Stimulated activated naive CD4-positive, alpha-beta T cell treated with Interleukin-2 at 50 U/mL for 16 hours (primary cell): ENCODE results near the gene CSF2.
A peak's percentile ranks its signal among the peaks of the same experiment; 100 is the strongest.

Source experiments
- DNase-seq: peaks from one replicate; lab custom pipeline; 2025; lab: John Stamatoyannopoulos, UW

The CSF2 gene

GRCh38 chr5:132067941-132068808, 5.4 kb upstream of the CSF2 start:
- DNase-seq, result no peak

DNA sequence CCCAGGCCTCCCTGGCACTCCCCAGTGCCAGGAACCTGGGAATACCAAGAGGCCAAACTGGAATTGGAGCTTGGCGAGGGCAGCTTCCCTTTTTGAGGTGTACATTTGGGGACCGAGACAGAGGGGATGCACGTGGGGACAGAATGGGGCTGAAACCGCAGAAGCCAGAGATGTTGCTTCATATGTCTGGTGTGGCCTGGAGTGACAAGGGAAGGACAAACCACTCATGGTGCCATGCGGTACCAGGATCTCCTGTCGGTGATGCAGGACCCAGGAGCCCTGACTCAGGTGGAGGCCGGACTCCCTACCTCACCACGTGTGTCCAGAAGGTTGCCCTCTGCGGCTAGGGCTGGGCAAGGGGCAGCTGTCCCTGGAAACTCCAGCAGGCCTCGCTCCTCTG, 4.0 kb upstream of the CSF2 start:
- no peak for DNase-seq

GRCh38 chr5:132069994-132070393, 3.6 kb upstream of the CSF2 start:
- no peak for DNase-seq

DNA sequence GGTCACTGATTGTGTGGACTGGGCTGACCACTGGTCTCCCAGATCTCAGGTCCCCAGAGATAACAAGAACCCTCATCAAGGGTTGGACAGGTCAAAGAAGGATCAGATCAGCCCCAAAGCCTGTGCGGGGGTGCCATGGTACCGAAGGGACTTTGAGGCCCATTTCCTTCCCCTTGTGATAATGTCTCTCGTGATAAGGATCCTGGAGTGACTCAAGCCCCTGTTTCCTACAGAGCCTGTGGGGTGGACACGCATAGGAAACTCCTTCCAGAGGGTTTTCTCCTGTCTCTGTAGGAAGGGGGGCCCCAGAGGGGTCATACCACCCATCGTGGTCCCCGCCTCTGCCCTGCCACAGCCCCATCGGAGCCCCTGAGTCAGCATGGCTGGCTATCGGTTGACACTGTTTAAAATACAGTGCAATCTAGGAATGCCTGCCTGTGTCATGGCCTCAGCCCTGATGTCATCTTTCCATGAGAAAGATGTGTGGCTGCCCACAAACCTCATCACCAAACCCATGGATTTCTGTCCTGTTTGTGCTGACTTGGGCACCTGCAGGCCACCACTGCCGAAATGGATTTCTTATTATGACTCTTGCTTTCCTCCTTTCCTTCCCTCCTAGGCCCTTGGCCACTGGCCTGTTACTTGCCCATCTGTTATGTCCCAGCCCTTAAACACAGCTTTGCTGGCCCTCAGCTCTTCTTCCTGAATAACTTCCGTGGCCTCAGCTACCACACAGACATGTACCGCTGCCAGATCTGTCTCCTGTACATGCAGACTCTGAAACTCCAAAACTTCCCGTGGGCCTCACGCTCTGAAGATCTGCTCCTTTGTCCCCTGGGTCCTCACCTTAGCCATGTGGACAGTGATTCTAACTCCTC, 2.9 kb upstream of the CSF2 start:
- DNase-seq, result peak; percentile 64

DNA sequence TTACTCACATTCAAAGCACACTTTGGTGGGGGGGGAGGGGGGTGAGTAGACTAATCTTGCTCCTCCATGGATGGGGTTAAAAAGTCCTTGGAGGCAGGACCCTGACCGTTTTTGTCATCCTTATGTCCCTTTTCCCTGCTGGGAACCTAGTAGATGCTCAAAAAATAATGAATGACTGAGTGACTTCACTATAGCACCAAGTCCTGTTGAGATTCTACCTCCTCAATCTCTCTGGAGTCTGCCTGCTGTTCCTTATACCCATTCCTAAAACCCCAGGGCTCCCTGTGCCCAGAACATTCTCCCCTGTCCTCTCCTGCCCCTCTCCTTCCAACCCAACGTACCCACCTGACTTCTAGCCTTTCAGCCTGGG, 2.3 kb upstream of the CSF2 start:
- no peak for DNase-seq

DNA sequence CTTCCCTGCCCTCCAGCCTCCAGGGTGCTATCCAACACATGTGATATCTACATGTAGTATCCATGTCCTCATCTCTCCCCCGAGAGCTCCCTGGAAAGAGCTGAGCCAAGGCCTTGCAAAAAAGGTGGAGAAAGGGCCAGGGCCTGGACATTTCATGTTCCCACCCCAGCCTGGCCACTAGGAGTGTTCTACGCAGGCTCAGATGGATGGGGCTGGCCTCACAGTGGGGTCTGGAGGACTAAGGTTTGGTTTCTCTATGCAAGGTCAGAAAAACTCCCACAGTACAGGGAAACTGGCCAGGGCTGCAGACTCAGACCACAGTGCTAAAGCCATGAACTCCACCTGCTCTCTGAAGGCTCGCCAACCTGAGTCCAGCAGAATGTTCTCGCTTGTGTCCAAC, 1.5 kb upstream of the CSF2 start:
- no peak for DNase-seq

- DNase-seq, result no peak
Observed at GRCh38 chr5:132072528-132072927, 1.1 kb upstream of the CSF2 start.

- DNase-seq, result no peak
Observed at GRCh38 chr5:132074091-132074771, 642 bp downstream of the CSF2 start.

- DNase-seq, result no peak
Observed at GRCh38 chr5:132074772-132075718, 1.5 kb downstream of the CSF2 start.

GRCh38 chr5:132075719-132076077, 2.1 kb downstream of the CSF2 start:
- no peak for DNase-seq

DNA sequence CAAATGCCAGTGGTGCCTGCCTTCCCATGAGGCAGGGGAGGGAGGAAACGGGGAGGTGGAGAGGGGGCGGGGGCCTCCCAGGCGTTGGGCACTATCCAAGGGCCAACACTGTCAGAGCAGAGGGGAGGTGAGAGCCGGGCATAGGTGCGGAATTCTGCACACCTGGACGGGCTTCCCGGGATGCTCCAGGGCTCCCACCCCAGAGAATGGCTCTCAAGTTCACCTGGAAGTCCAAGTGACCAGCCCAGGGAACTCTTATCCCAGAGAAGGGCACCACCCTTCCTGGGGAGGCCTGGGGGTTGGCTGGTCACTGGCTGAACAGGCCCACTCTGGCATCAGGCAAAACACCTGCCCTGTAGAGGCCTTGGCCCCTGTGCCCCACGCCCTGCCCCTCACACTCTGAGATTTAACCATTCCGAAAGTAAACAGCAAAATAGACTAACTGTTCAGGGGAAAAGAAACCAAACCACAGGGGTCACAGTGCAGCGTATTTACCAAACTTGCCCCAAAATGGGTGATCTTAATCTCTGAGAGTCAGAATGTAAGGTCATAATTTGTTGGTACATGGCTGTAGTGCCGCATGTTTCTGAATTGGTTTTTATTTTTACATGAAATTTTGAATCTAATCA, 2.7 kb downstream of the CSF2 start:
- DNase-seq, result no peak

DNA sequence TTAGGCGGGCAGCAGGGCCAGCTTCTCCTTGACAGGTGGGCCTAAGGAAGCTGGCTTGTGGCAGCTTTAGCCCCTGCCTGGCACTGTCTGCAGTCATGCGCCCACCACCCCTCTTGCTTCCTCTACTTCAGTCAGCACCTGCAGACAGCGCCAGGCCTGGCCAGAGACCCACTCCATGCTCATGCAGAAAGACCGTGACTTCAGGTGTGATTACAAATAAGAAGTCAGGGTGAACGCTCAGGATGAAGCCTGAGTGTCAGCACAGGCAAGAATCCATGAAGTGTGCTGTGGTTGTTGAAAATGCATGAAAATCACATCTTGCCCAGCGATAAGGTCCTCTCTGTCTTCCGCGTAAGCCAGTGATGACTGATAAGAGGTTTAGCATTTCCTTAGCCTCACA, 3.4 kb downstream of the CSF2 start:
- no peak for DNase-seq

DNA sequence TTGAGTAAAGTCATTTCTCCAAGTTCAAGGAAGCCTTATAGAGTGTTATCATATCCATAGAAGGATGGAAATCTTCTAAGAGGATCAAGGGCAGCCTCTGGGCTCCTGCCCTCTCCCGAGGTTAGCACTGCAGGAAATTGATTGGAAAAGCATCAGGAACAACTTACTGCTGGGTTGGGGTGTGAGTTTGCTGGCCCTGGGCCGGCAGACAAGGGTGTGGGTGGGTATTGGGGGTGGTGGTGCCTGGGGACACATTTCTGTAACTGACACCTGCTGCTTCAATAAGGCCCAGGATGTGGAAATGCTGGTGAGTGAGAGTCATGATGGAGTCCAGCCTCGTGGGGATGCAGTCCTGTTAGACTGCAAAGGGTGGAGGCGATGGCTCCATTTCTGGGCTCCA, 5.5 kb downstream of the CSF2 start:
- DNase-seq, result no peak

DNA sequence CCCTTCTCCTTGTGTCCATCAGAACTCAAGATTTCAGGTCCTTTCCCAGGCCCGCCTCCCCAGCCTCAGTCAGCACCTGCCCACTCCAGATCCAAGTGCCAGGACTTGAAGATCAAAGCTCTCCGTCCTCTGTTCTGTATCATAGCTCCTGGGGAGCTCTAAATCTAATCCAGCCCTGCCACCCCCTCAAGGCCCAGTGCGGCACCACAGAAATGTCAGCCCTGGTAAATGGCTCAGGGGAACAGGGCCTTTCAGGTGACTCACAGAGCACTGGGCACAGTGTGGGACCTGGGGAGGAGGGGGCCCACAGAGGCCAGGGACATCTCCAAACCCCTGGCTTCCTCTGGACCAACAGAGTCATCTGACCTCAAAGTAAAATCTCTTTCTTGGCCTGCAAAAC, 6.0 kb downstream of the CSF2 start:
- DNase-seq, result no peak

DNA sequence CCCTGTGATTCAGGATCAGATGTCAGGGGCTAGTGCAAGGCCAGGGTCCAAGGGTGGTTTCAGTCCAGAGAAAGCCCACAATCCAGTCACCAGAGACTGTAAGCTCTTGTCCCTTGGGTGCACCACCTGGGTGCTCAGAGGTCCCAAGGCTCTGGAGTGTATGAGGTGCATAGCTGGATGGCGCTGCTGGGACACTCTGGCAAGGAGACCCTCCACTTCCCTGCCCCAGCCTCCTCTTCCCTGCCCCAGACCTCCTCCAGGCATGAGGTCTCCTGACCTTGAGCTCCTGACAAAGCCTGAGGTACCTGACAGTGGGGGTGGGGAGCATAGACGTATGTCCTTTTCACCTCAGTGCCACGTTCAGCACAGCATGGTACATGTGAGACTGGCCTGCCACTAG, 7.0 kb downstream of the CSF2 start:
- DNase-seq, result no peak

GRCh38 chr5:132081458-132081857, 7.9 kb downstream of the CSF2 start:
- DNase-seq, result no peak

GRCh38 chr5:132082329-132083023, 8.9 kb downstream of the CSF2 start:
- DNase-seq, result no peak

DNA sequence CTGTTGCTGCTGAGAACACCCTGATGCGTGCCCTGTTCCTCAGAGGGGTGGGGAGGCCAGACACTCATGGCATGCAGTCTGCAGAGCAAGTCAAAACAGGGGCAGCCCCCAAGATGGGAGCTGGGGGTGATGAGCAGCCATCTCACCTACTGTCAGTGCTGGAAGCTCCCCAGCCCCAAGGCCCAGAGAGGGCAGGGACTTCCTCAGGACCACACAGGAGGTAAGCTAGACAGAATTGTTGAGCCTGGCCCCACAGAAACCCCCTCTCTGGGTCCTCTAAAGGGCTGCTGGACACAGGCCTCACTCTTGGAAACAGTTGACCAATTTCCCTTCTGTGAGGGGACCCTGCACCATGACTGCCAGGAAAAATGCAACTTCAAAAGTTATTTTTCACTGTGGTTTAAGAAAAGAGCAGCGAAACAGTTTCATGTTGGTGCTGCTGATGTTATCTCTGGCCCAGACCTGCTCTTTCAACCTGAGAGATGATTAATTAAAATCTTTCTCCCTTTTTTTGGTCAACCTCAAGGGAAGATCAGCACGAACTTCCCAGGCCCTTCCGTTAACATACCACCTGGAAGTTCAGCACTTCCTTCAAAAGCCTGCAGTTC, 9.6 kb downstream of the CSF2 start:
- no peak for DNase-seq

DNA sequence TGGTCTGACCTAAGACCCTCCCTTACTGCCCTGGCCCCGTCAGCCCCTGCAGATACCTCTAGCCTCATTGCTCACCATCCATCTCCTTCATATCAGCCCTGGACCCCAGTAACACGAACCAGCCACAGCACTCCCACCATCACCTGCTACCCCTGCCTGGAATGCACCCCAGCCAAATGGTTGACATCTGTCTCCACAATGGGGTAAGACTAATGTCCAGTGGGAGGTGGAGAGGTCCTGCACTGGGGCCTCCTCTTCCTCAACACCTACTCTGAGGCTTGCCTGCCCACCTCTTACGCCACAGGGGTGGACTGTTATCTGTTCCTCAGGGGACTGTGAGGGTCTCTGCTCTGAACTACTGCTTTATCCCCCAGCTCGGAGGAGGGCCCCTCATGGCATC, 12.1 kb downstream of the CSF2 start:
- no peak for DNase-seq

GRCh38 chr5:132086277-132086794, 12.7 kb downstream of the CSF2 start:
- no peak for DNase-seq
